ENCODE data around the gene FPR2. TPM values are rescaled to one million over a fixed set of nuclear protein-coding genes. Genes with fewer than 3 reads are reported as not detected.
"Not testable (repeated sequence)": the region's sequence is repeated elsewhere in the genome, so short reads cannot be mapped to it uniquely, and the experiment has no call there.

Gene FPR2
- total and polyA plus RNA-seq, 2 experiments from 2014 or later = not detected

GRCh38 chr19:51806571-51806970 lies 45.6 kb downstream of the FPR2 start:
- H3F3A ChIP-seq (replicated peaks; ENCODE audit: low read depth); H3K36me3 ChIP-seq (ENCODE audit: insufficient read depth); H3K27ac Mint-ChIP-seq; H2AFZ ChIP-seq; H3K4me1 ChIP-seq (ENCODE audit: insufficient read depth); H3K79me2 ChIP-seq (replicated peaks; ENCODE audit: insufficient read depth); DNase-seq (ENCODE audit: low spot score); H3K4me3 Mint-ChIP-seq; H4K20me1 ChIP-seq (replicated peaks; ENCODE audit: insufficient read depth); H3K27me3 ChIP-seq (ENCODE audit: insufficient read depth); H3K4me1 Mint-ChIP-seq; H3K27me3 Mint-ChIP-seq (ENCODE audit: insufficient read depth, low read depth, poor library complexity); H3K4me3 ChIP-seq; H3K9me2 ChIP-seq (ENCODE audit: insufficient read depth); ATAC-seq: not testable (repeated sequence)
- peak overlapping the region; percentile 47; the same call in 1 of the 2 replicates for H3K27ac ChIP-seq (ENCODE audit: low read depth)
- Mint-ChIP-seq H3K9me3 (peaks cover 77% of the 10 kb centered on the region), H3K36me3 (ENCODE audit: low read depth) (peaks cover 62% of the 10 kb centered on the region)
- H3K4me2 ChIP-seq = peak overlapping the region; percentile 28; the same call in 1 of the 2 replicates

GRCh38 chr19:51807111-51807701 lies 46.2 kb downstream of the FPR2 start:
- H3K27ac Mint-ChIP-seq = no peak overlapping the region
- H3F3A ChIP-seq (replicated peaks; ENCODE audit: low read depth) = no peaks in the 10 kb centered on the region
- peak in 1 of 2 experiments; percentile 33; a peak in 3 of 4 replicates for TF ChIP-seq CTCF (conservative IDR thresholded peaks at IDR 0.05; ENCODE audit: low read depth in 2 of 2)
- no peak for TF ChIP-seq EZH2 (IDR thresholded peaks at IDR 0.05; ENCODE audit: low read depth, unreplicated experiment)
- peaks cover 5% of the 10 kb centered on the region for H3K4me1 ChIP-seq (ENCODE audit: insufficient read depth)
- H3K27me3 Mint-ChIP-seq (ENCODE audit: insufficient read depth, low read depth, poor library complexity) = no peaks in the 10 kb centered on the region
- H3K4me1 Mint-ChIP-seq = no peaks in the 10 kb centered on the region
- no peak overlapping the region for H2AFZ ChIP-seq
- DNase-seq (ENCODE audit: low spot score) (peak; percentile 83), ATAC-seq (peak; percentile 67)
- H3K4me3 Mint-ChIP-seq = no peak overlapping the region
- H3K27me3 ChIP-seq (ENCODE audit: insufficient read depth) = no peaks in the 10 kb centered on the region
- H3K9me2 ChIP-seq (ENCODE audit: insufficient read depth) = peaks cover 6% of the 10 kb centered on the region
- H3K36me3 Mint-ChIP-seq (ENCODE audit: low read depth) = peaks cover 64% of the 10 kb centered on the region
- H3K79me2 ChIP-seq (replicated peaks; ENCODE audit: insufficient read depth) = no peaks in the 10 kb centered on the region
- no peak overlapping the region for H3K4me3 ChIP-seq
- H3K4me2 ChIP-seq = peak overlapping the region; percentile 28; the same call in 1 of the 2 replicates
- peaks cover 75% of the 10 kb centered on the region for H3K9me3 Mint-ChIP-seq
- H4K20me1 ChIP-seq (replicated peaks; ENCODE audit: insufficient read depth) = no peaks in the 10 kb centered on the region
- no peaks in the 10 kb centered on the region for H3K36me3 ChIP-seq (ENCODE audit: insufficient read depth)
- peak overlapping the region; percentile 65; the same call in 1 of the 2 replicates for H3K27ac ChIP-seq (ENCODE audit: low read depth)

GRCh38 chr19:51807925-51808324 lies 46.9 kb downstream of the FPR2 start:
- Histone ChIP-seq H3K4me1 (ENCODE audit: insufficient read depth) (peaks cover 5% of the 10 kb centered on the region), H3K9me2 (ENCODE audit: insufficient read depth) (peaks cover 6% of the 10 kb centered on the region), H3K79me2 (replicated peaks; ENCODE audit: insufficient read depth) (no peaks in the 10 kb centered on the region), H3K27ac (ENCODE audit: low read depth) (0 out of 2 replicates have a peak overlapping the region, but pooled peaks have one; percentile 65), H3F3A (replicated peaks; ENCODE audit: low read depth) (no peaks in the 10 kb centered on the region), H3K27me3 (ENCODE audit: insufficient read depth) (no peaks in the 10 kb centered on the region), H3K4me2 (no peak overlapping the region), H3K4me3 (no peak overlapping the region), H3K36me3 (ENCODE audit: insufficient read depth) (no peaks in the 10 kb centered on the region), H2AFZ (no peak overlapping the region), H4K20me1 (replicated peaks; ENCODE audit: insufficient read depth) (no peaks in the 10 kb centered on the region)
- H3K36me3 Mint-ChIP-seq (ENCODE audit: low read depth) = peaks cover 69% of the 10 kb centered on the region
- ATAC-seq (no peak), DNase-seq (ENCODE audit: low spot score) (no peak)
- no peak overlapping the region for H3K4me3 Mint-ChIP-seq
- no peaks in the 10 kb centered on the region for H3K27me3 Mint-ChIP-seq (ENCODE audit: insufficient read depth, low read depth, poor library complexity)
- H3K27ac Mint-ChIP-seq = no peak overlapping the region
- no peaks in the 10 kb centered on the region for H3K4me1 Mint-ChIP-seq
- H3K9me3 Mint-ChIP-seq = peaks cover 78% of the 10 kb centered on the region
- TF ChIP-seq EZH2 (IDR thresholded peaks at IDR 0.05; ENCODE audit: low read depth, unreplicated experiment) (no peak), ZNF114 (CRISPR knock-in tag; IDR thresholded peaks at IDR 0.05) (no peak), JUNB (IDR thresholded peaks at IDR 0.05; ENCODE audit: unreplicated experiment) (no peak), STAT1 (IDR thresholded peaks at IDR 0.05; ENCODE audit: unreplicated experiment) (no peak), CTCF (conservative IDR thresholded peaks at IDR 0.05; ENCODE audit: low read depth in 2 of 2) (no peak), REST (IDR thresholded peaks at IDR 0.05; ENCODE audit: unreplicated experiment) (no peak), EZH2phosphoT487 (IDR thresholded peaks at IDR 0.05; ENCODE audit: unreplicated experiment) (no peak)
